Prostate gland (tissue), 2 donors: Measurements from ENCODE around the gene CRISPLD2. TPM values are rescaled to one million over a fixed set of nuclear protein-coding genes. Genes with fewer than 3 reads are reported as not detected.
A peak's percentile ranks its signal among the peaks of the same experiment; 100 is the strongest.

Experiments used
- DNase-seq: peaks from one replicate; pipeline ENCODE4 v3.0.0-alpha.2; 2019; ENCODE audit warnings: low spot score
- H3K27ac ChIP-seq, 2 donors: fragments of 200-600 bp; sonication (generic); 2 replicates each; pipeline ENCODE4 v1.5.1; 2017 to 2019
- H3K27me3 ChIP-seq: fragments of 200-600 bp; sonication (generic); replicated peaks from 2 replicates; pipeline ENCODE4 v1.5.1; 2019; ENCODE audit not compliant: insufficient read depth
- H3K36me3 ChIP-seq, 2 donors: fragments of 200-600 bp; sonication (generic); 1 replicate in 1 of 2; 2 replicates in 1 of 2; pipeline versions ENCODE4 v1.5.1 to v1.8.1; 2017 to 2019
- H3K4me1 ChIP-seq: fragments of 200-600 bp; sonication (generic); replicated peaks from 2 replicates; pipeline ENCODE4 v1.5.1; 2019
- H3K4me3 ChIP-seq, 2 donors: fragments of 200-600 bp; sonication (generic); 2 replicates each; pipeline ENCODE4 v1.5.1; 2017 to 2019
- H3K9me3 ChIP-seq: fragments of 200-600 bp; sonication (generic); 2 replicates; pipeline ENCODE4 v1.5.1; 2017
- POLR2A ChIP-seq: fragments of 450-650 bp; IDR thresholded peaks from one replicate; pipeline ENCODE4 v1.6.1; 2016; ENCODE audit warnings: antibody characterized with exemption, mild to moderate bottlenecking
- POLR2AphosphoS5 ChIP-seq: sonication (generic); formaldehyde crosslinking; IDR thresholded peaks from one replicate; pipeline ENCODE4 v1.6.1; 2017; ENCODE audit warnings: antibody characterized with exemption
- WGBS: methylation state at CpG from one replicate; pipeline ENCODE4 v1.1.5; 2018; 5-methylcytosine and 5-hydroxymethylcytosine counted together
- intact Hi-C: fragments of 100-400 bp; cut with DNase I; formaldehyde crosslinking; loops from one replicate; pipeline ENCODE4 v1.14.2; 2022
- total RNA-seq, 2 donors: library from RNA; depleted of rRNA; stranded (reverse); fragments of >200 nt; gene quantifications; one replicate each; pipeline ENCODE4 v1.1.0, GENCODE V29; 2016
- TF ChIP-seq, protein P1 (sequence below), 4 experiments: fragments of 200-600 bp in 2 of 4; fragments of 450-650 bp in 2 of 4; sonication (generic) in 2 of 4; IDR thresholded peaks; 1 replicate in 3 of 4; 2 replicates in 1 of 4; pipeline ENCODE4 v1.5.1; 2016 to 2019; ENCODE audit warnings: antibody characterized with exemption in 4 of 4, mild to moderate bottlenecking in 2 of 4, moderate library complexity in 2 of 4

CRISPLD2 gene
- total RNA-seq, 2 donors from 2014 or later: 186 to 226 TPM

DNA sequence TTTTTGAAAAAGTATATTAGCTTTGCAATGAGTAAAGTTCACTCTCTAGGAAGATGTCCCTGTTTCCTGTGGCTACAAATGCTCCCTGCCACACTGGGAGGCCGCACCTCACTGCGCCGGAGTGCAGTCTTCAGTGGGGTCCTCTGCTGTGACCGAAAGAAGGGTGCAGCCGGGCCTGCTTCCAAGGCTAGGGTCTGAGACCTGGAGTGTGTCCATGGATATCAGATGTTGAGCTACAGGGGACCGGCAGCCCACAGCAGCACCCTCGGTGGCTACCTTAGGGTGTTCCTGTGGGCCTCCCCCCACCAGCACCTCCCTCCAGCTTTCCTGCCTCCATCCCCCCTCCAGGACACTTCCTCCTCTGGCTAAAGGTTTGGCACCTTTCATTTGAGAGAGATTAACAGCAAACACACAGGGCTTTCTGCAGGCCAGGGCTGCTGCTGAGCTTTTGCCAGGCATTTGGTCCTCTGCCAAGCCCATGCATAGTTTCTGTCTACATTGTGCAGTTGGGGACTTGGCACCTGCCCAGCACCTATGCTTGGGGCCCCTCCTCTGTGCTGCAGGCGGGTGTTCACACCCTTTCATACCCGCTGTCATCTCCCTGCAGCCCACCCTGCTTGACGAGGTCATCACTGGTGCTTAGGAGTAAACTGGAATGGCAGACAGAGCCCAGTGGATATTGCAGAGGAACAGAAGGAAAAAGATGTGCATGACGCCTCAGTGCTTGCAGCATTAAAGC lies 33.8 kb upstream of the CRISPLD2 start:
- Histone ChIP-seq H3K9me3 (no peaks in the 10 kb centered on the region), H3K4me3 (no peak overlapping the region), H3K27ac (peak overlapping the region in 1 of 2 donors; percentile 10), H3K4me1 (peaks cover 10% of the 10 kb centered on the region), H3K27me3 (no peaks in the 10 kb centered on the region), H3K36me3 (no peaks in the 10 kb centered on the region)
- 28% methylated on average over 11 of the region's 11 CpGs for WGBS
- intact Hi-C loops: no loop called here
- TF ChIP-seq POLR2AphosphoS5 (no peak), POLR2A (no peak)
- TF ChIP-seq, protein P1, sequence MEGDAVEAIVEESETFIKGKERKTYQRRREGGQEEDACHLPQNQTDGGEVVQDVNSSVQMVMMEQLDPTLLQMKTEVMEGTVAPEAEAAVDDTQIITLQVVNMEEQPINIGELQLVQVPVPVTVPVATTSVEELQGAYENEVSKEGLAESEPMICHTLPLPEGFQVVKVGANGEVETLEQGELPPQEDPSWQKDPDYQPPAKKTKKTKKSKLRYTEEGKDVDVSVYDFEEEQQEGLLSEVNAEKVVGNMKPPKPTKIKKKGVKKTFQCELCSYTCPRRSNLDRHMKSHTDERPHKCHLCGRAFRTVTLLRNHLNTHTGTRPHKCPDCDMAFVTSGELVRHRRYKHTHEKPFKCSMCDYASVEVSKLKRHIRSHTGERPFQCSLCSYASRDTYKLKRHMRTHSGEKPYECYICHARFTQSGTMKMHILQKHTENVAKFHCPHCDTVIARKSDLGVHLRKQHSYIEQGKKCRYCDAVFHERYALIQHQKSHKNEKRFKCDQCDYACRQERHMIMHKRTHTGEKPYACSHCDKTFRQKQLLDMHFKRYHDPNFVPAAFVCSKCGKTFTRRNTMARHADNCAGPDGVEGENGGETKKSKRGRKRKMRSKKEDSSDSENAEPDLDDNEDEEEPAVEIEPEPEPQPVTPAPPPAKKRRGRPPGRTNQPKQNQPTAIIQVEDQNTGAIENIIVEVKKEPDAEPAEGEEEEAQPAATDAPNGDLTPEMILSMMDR (IDR thresholded peaks at IDR 0.05): no peak
- no peak for DNase-seq

GRCh38 chr16:84786605-84787262 lies 33.1 kb upstream of the CRISPLD2 start:
- TF ChIP-seq, protein P1 (IDR thresholded peaks at IDR 0.05): no peak
- TF ChIP-seq POLR2AphosphoS5 (no peak), POLR2A (no peak)
- intact Hi-C loops: no loop called here
- Histone ChIP-seq H3K27me3 (no peaks in the 10 kb centered on the region), H3K9me3 (no peaks in the 10 kb centered on the region), H3K4me1 (peaks cover 10% of the 10 kb centered on the region), H3K36me3 (no peaks in the 10 kb centered on the region), H3K4me3 (no peak overlapping the region), H3K27ac (no peak overlapping the region)
- no peak for DNase-seq
- WGBS: 59% methylated on average over 13 of the region's 13 CpGs

DNA sequence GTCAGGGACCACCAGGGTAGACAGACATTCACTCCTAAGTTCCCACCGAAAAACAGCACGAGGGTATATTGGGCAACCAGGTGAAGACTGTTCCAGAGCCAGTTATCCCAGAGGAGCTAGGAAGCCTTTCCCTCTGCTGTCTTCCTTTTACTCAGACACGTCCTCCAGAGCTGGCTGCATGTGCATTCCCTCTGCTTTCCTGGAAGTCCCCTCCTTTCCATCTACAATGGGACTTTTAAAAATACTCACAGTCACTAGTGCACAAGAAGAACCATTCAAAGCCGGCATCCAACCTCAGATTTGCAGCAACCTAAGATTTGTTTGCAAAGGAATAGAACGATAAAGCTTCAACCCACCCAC lies 32.5 kb upstream of the CRISPLD2 start:
- TF ChIP-seq, protein P1 (IDR thresholded peaks at IDR 0.05): no peak
- TF ChIP-seq POLR2AphosphoS5: no peak
- TF ChIP-seq POLR2A: no peak
- Histone ChIP-seq H3K36me3 (no peaks in the 10 kb centered on the region), H3K4me1 (peaks cover 10% of the 10 kb centered on the region), H3K27me3 (no peaks in the 10 kb centered on the region), H3K27ac (no peak overlapping the region), H3K9me3 (no peaks in the 10 kb centered on the region), H3K4me3 (no peak overlapping the region)
- 48% methylated on average over 5 of the region's 5 CpGs for WGBS
- no peak for DNase-seq
- intact Hi-C loops: no loop called here

- 97% methylated on average over 15 of the region's 22 CpGs for WGBS
- no peak for DNase-seq
- H3K27me3 ChIP-seq: no peaks in the 10 kb centered on the region
- intact Hi-C loops: no loop called here
- no peak overlapping the region for H3K4me3 ChIP-seq
- TF ChIP-seq POLR2AphosphoS5: no peak
- TF ChIP-seq POLR2A: no peak
- TF ChIP-seq, protein P1 (IDR thresholded peaks at IDR 0.05): no peak
- no peaks in the 10 kb centered on the region for H3K36me3 ChIP-seq
- no peaks in the 10 kb centered on the region for H3K9me3 ChIP-seq
- no peak overlapping the region for H3K27ac ChIP-seq
- peaks cover 6% of the 10 kb centered on the region for H3K4me1 ChIP-seq
Measured at GRCh38 chr16:84788920-84789391, 30.8 kb upstream of the CRISPLD2 start.

DNA sequence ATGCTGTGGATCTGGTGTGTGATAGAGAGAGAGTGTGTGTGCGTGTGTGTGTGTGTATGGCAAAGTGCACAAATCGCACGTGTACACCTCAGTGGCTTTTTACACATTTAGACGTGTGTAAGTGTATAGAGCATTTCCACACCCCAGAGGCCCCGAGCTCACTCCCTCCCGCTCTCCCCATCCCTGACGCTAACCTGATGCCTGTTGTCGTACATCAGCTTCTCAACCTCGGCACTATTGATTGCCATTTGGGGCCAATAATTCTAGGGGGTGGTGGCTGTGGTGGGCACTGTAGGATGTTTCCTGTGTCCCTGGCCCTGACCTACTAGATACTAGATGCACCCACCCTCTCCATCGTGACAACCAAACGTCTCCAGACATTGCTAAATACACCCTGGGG lies 30.4 kb upstream of the CRISPLD2 start:
- peaks cover 6% of the 10 kb centered on the region for H3K4me1 ChIP-seq
- H3K9me3 ChIP-seq: no peaks in the 10 kb centered on the region
- no peak for TF ChIP-seq POLR2AphosphoS5
- TF ChIP-seq, protein P1 (IDR thresholded peaks at IDR 0.05): no peak
- TF ChIP-seq POLR2A: no peak
- no peak overlapping the region for H3K4me3 ChIP-seq
- DNase-seq: no peak
- 80% methylated on average over 11 of the region's 11 CpGs for WGBS
- H3K27me3 ChIP-seq: no peaks in the 10 kb centered on the region
- H3K27ac ChIP-seq: no peak overlapping the region
- H3K36me3 ChIP-seq: no peaks in the 10 kb centered on the region
- intact Hi-C loops: no loop called here
